Stimulated activated CD8-positive, alpha-beta memory T cell treated with anti-CD3 and anti-CD28 coated beads, Interleukin-12 subunit alpha, Interleukin-12 subunit beta, amount 100 ng/mL, for 1 hour (primary cell): Measurements from ENCODE around the gene TYK2.

Source experiments
- DNase-seq: peaks from one replicate; pipeline ENCODE4 v3.0.0-alpha.2; 2020; ENCODE audit warnings: low read depth

Gene TYK2

GRCh38 chr19:10333758-10334587, 46.4 kb downstream of the TYK2 start:
- DNase-seq = no peak

- DNase-seq = peak; percentile 94
These were observed 47.2 kb downstream of the TYK2 start, which contains the start of gene RAVER1 for GRCh38 chr19:10332965-10333757. Gene RAVER1, minus strand, starts transcription at chr19:10333529. Its CDS starts 22 bp downstream, at chr19:10333507.

- DNase-seq = no peak
These were observed 48.0 kb downstream of the TYK2 start for GRCh38 chr19:10332158-10332964.

- no peak for DNase-seq
These were observed 50.8 kb downstream of the TYK2 start for GRCh38 chr19:10329555-10329954.

- no peak for DNase-seq
These were observed 51.6 kb downstream of the TYK2 start for GRCh38 chr19:10328558-10329429.

- no peak for DNase-seq
These were observed 52.6 kb downstream of the TYK2 start for GRCh38 chr19:10327793-10328192.

DNA sequence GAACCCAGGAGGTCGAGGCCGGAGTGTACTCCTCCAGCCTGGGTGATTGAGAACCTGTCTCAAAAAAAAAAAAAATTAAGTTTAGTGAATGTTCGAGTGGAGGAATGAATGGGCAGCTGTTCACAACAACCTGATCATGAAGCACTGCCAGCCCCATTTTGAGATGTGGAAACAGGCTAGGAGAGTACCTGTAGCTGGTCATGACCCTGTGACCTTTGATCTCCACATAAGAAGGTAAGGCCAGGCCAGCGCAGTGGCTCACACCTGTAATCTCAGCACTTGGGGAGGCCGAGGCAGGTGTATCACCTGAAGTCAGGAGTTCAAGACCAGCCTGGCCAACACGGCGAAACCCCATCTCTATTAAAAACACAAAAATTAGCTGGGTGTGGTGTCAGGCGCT, 54.6 kb downstream of the TYK2 start:
- no peak for DNase-seq

DNA sequence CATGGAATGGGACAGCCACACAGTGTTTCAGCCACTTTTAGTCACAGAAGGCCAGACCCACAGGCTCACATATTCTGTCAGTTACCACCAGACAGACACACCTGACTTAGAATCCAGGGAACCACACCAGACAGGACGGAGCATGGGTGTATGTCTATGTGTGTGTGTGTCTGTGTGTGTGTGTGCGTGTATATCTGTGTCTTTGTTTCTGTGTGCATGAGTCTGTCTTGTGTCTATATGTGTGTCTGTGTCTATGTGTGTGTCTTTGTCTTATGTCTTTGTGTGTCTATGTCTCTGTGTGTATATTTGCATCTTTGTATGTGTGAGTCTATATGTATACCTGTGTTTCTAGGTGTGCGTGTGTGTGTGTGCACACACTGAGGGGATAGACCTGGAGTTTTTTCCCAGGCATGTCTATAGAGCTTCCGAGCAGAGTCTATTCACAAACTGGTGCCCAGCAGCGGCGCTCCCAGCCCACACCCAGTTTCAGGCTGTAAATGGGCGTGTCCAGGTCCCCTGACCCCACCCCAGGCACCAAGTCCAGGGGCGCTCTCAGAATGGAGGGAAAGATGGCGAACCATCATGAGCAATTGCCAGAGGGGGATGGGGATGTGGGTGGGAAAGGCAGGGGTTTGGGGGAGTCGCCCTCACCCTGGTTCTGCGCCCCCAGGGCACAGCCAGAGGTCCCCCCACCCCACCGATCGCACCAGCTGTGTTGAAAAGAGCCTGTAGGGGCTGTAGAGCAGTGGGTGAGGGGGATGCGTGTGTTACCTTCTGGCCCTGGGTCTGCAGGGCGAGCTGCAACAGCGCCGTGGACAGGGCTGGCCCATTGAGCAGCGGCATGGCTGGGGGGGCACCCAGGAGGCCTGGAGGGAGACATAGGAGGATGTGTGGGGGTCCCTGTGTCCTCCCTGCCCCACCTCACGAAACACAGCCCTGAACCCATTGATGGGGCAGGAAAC, 58.2 kb downstream of the TYK2 start:
- DNase-seq = no peak

- DNase-seq = no peak
These were observed 59.0 kb downstream of the TYK2 start for GRCh38 chr19:10321417-10321797.

DNA sequence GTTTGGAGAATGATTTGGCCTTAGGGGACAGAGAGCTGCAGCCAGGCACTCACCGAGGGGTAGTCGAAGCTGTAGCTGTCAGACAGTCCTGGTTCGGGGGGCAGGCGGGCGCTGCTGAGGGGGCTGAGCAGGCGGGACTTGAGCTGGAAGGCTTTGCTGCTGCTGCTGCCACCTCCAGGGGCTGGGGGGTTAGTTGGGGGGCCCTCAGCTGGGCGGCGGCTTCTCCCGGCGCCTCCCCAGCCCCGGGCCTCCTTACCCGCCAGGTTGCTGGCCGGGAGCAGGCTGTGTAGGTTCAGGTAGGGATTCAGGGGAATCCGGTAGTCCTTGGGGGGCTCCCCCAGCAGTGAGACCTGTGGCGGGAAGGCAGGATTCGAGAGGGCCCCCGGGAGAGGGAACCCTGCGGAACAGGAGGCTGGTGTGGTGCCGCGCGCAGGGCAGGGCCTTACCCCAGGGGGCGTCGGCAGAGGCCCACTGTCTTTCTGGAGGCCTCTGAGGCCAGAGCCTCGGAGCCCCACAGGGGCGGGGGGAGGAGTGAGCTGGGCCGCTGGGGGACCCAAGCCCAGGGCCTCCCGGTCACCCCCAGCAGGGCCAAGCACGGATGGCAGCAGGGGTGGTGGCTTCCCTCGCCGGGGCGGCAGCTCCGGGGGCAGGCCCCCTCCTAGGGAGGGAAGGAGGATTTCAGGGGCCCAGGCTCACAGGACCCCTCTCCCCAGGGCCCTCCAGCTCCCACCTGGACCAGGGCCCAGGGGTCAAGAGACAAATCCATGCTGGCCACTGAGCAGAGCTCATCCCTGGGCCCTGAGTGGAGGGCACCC, 59.6 kb downstream of the TYK2 start:
- no peak for DNase-seq

- DNase-seq = no peak
These were observed 61.3 kb downstream of the TYK2 start for GRCh38 chr19:10318807-10319682.

DNA sequence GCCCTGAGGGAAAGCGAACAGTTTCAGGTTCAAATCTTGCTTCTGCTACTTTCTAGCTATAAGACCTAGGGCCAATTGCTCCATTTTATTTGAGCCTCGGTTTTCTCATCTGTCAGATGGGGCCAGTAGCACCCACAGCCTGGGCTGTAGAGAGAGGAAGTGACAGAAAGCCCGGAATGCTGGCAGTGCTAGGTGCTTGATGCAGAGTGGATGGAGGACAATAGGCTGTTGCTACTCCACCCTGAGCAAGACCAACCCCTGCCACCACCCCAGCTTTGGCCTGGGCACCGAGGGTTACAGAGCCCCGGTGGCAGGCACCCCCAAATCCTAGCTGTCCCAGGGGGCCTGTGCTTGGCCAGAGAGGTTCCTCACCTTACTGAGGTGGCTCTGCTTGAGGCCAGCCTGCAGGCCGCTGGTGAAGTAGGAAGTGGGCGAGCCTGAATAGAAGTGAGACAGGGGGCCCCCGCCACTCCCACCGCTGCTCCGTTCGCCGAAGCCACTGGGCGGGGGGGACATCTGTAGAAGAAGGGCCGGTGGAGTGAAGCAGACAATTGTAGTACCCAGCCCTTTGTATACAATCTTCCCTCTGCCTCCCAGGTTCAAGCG, 62.4 kb downstream of the TYK2 start:
- no peak for DNase-seq

- DNase-seq = no peak
These were observed 63.1 kb downstream of the TYK2 start for GRCh38 chr19:10317045-10317856.

DNA sequence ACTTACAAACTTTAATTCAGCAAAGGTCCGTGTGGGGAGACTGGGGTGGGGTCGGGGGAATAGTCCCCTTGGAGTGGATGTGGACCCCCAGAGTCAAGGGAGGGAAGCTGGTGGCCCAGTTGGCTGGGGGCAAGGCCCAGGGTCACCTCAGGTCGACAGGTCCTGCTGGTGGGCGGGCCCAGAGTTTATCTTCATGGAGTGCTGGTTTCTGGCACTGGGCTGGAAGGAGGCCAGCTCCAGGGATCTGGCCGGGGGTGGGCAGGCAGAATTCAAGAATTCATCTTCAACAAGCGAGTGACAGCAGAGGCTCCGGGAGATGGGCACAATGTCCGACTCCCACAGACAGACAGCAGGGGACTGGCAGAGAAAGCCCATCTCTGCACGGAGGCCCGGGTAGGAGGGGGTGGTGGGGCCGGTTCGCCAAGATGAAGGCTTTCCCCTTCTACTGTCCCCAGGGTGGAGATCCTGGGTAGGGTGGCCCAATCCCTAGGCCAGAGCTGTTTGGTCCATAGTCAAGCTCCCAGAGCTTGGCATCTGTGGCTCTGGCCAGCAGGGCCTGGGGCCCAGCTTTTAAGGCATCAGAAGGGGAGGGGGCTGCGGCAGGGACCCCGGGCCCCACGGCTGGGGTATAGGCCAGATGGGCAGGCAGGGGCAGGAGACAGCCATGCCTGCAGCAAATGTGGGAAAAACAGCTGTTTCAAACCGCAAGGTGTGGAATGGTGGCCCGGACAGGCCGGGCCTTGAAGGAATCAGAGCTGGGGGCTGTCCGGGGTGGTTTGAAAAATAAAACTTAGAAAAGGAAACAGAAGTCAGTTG, 63.9 kb downstream of the TYK2 start:
- no peak for DNase-seq

GRCh38 chr19:10315335-10316214, 64.8 kb downstream of the TYK2 start, which contains the start of gene FDX2:
Gene FDX2, minus strand, starts transcription at chr19:10316015. Its CDS starts 19 bp downstream, at chr19:10315996.
- DNase-seq = peak; percentile 89
